Measurements from ENCODE around the gene TNNI3.

TNNI3 gene

GRCh38 chr19:55147545-55148251 is 9.8 kb downstream of the TNNI3 start:
- DNase-seq (ENCODE audit: low read depth in 2 of 2) = no peak

GRCh38 chr19:55146705-55147273 is 10.7 kb downstream of the TNNI3 start:
- no peak for DNase-seq (ENCODE audit: low read depth in 2 of 2)

- DNase-seq (ENCODE audit: low read depth in 2 of 2) = no peak
Measured at GRCh38 chr19:55146078-55146704, 11.3 kb downstream of the TNNI3 start.

GRCh38 chr19:55145232-55145631 is 12.3 kb downstream of the TNNI3 start:
- DNase-seq (ENCODE audit: low read depth in 2 of 2) = no peak

- DNase-seq (ENCODE audit: low read depth in 2 of 2) = no peak
Measured at GRCh38 chr19:55141696-55142095, 15.8 kb downstream of the TNNI3 start.

- no peak for DNase-seq (ENCODE audit: low read depth in 2 of 2)
Measured at GRCh38 chr19:55137915-55138314, 19.6 kb downstream of the TNNI3 start.

- no peak for DNase-seq (ENCODE audit: low read depth in 2 of 2)
Measured at GRCh38 chr19:55136399-55137102, 21.0 kb downstream of the TNNI3 start.

GRCh38 chr19:55134736-55135135 is 22.8 kb downstream of the TNNI3 start:
- DNase-seq (ENCODE audit: low read depth in 2 of 2) = no peak

GRCh38 chr19:55133639-55134444 is 23.7 kb downstream of the TNNI3 start:
- no peak for DNase-seq (ENCODE audit: low read depth in 2 of 2)

- DNase-seq (ENCODE audit: low read depth in 2 of 2) = no peak
Measured at GRCh38 chr19:55132453-55133129, 24.9 kb downstream of the TNNI3 start.

- no peak for DNase-seq (ENCODE audit: low read depth in 2 of 2)
Measured at GRCh38 chr19:55131421-55131820, 26.1 kb downstream of the TNNI3 start.

GRCh38 chr19:55119053-55119452 is 38.5 kb downstream of the TNNI3 start:
- no peak for DNase-seq (ENCODE audit: low read depth in 2 of 2)

- no peak for DNase-seq (ENCODE audit: low read depth in 2 of 2)
Measured at GRCh38 chr19:55118401-55118991, 39.0 kb downstream of the TNNI3 start.

GRCh38 chr19:55117663-55118391 is 39.7 kb downstream of the TNNI3 start:
- DNase-seq (ENCODE audit: low read depth in 2 of 2) = peak; percentile 93 to 96

- no peak for DNase-seq (ENCODE audit: low read depth in 2 of 2)
Measured at GRCh38 chr19:55116859-55117662, 40.5 kb downstream of the TNNI3 start, which contains the start of gene PPP1R12C. PPP1R12C (minus strand) TSS chr19:55117637; CDS start chr19:55117543, 94 bp downstream.

- DNase-seq (ENCODE audit: low read depth in 2 of 2) = peak in 1 of 2 donors; percentile 41
Measured at GRCh38 chr19:55116232-55116858, 41.2 kb downstream of the TNNI3 start.

- DNase-seq (ENCODE audit: low read depth in 2 of 2) = peak in 1 of 2 donors; percentile 76
Measured at GRCh38 chr19:55115446-55116065, 42.0 kb downstream of the TNNI3 start.

GRCh38 chr19:55114566-55115145 is 42.9 kb downstream of the TNNI3 start:
- DNase-seq (ENCODE audit: low read depth in 2 of 2) = no peak

Measured in stimulated activated CD4-positive, alpha-beta T cell treated with anti-CD3 and anti-CD28 coated beads, Interleukin-1b, Interleukin-23, amount 100 ng/mL, for 4 hours (primary cell).